Ectodermal cell (in vitro differentiated cells): ENCODE data around the gene RBM28.

ENCODE experiments used
- H3K27ac ChIP-seq: 2 replicates; pipeline ENCODE4 v1.7.0; 2013; ENCODE audit warnings: mild to moderate bottlenecking, low read depth, low read length; ENCODE audit not compliant: insufficient read depth, poor library complexity, severe bottlenecking
- H3K27me3 ChIP-seq: 2 replicates; pipeline ENCODE4 v1.7.0; 2013; ENCODE audit warnings: mild to moderate bottlenecking, low read length; ENCODE audit not compliant: insufficient read depth, control insufficient read depth, poor library complexity, severe bottlenecking
- H3K36me3 ChIP-seq: one replicate; pipeline ENCODE4 v1.7.0; 2013; ENCODE audit warnings: low read length; ENCODE audit not compliant: control insufficient read depth, insufficient read depth
- H3K4me1 ChIP-seq: one replicate; pipeline ENCODE4 v1.7.0; 2013; ENCODE audit warnings: low read length; ENCODE audit not compliant: control insufficient read depth, insufficient read depth
- H3K4me3 ChIP-seq: 2 replicates; pipeline ENCODE4 v1.7.0; 2013; ENCODE audit warnings: low read depth, low read length, control low read depth; ENCODE audit not compliant: insufficient read depth
- H3K9me3 ChIP-seq: 2 replicates; pipeline ENCODE4 v1.7.0; 2013; ENCODE audit warnings: mild to moderate bottlenecking, low read length, moderate library complexity; ENCODE audit not compliant: control insufficient read depth
- WGBS, 2 experiments: methylation state at CpG; one replicate each; pipeline ENCODE4 v1.1.7; 2013; ENCODE audit warnings: missing lambda C conversion rate in 2 of 2; 5-methylcytosine and 5-hydroxymethylcytosine counted together

Gene RBM28

GRCh38 chr7:128359336-128359735 lies 15.6 kb upstream of the RBM28 start:
- no peak overlapping the region for H3K27ac ChIP-seq
- WGBS, 2 experiments: 93 to 95% methylated on average over 12 of the region's 12 CpGs
- H3K4me1 ChIP-seq: peaks cover 12% of the 10 kb centered on the region
- no peak overlapping the region for H3K4me3 ChIP-seq
- H3K27me3 ChIP-seq: peaks cover 55% of the 10 kb centered on the region
- H3K36me3 ChIP-seq: no peaks in the 10 kb centered on the region
- H3K9me3 ChIP-seq: no peaks in the 10 kb centered on the region

GRCh38 chr7:128358233-128358632 lies 14.5 kb upstream of the RBM28 start:
- no peaks in the 10 kb centered on the region for H3K36me3 ChIP-seq
- no peaks in the 10 kb centered on the region for H3K9me3 ChIP-seq
- H3K4me3 ChIP-seq: no peak overlapping the region
- H3K27ac ChIP-seq: no peak overlapping the region
- peaks cover 12% of the 10 kb centered on the region for H3K4me1 ChIP-seq
- peaks cover 55% of the 10 kb centered on the region for H3K27me3 ChIP-seq
- 86 to 100% methylated on average over 1 of the region's 1 CpG for WGBS, 2 experiments

GRCh38 chr7:128357217-128357613 lies 13.5 kb upstream of the RBM28 start:
- Histone ChIP-seq H3K27me3 (peaks cover 55% of the 10 kb centered on the region), H3K4me1 (peaks cover 18% of the 10 kb centered on the region), H3K4me3 (no peak overlapping the region), H3K36me3 (no peaks in the 10 kb centered on the region), H3K27ac (no peak overlapping the region), H3K9me3 (no peaks in the 10 kb centered on the region)
- WGBS, 2 experiments: 73 to 77% methylated on average over 6 of the region's 6 CpGs

- no peak overlapping the region for H3K27ac ChIP-seq
- no peaks in the 10 kb centered on the region for H3K36me3 ChIP-seq
- WGBS, 2 experiments: 82% methylated on average over 2 of the region's 2 CpGs
- H3K4me3 ChIP-seq: no peak overlapping the region
- no peaks in the 10 kb centered on the region for H3K9me3 ChIP-seq
- peaks cover 55% of the 10 kb centered on the region for H3K27me3 ChIP-seq
- peaks cover 14% of the 10 kb centered on the region for H3K4me1 ChIP-seq
Observed at GRCh38 chr7:128356546-128357216, 13.0 kb upstream of the RBM28 start.

GRCh38 chr7:128353610-128354009 lies 9.9 kb upstream of the RBM28 start:
- WGBS, 2 experiments: 88 to 95% methylated on average over 1 of the region's 1 CpG
- Histone ChIP-seq H3K27me3 (peaks cover 58% of the 10 kb centered on the region), H3K4me3 (no peak overlapping the region), H3K4me1 (peaks cover 6% of the 10 kb centered on the region), H3K9me3 (no peaks in the 10 kb centered on the region), H3K36me3 (no peaks in the 10 kb centered on the region), H3K27ac (no peak overlapping the region)

GRCh38 chr7:128353189-128353588 lies 9.5 kb upstream of the RBM28 start:
- Histone ChIP-seq H3K4me1 (peaks cover 6% of the 10 kb centered on the region), H3K27ac (no peak overlapping the region), H3K4me3 (no peak overlapping the region), H3K27me3 (peaks cover 62% of the 10 kb centered on the region), H3K9me3 (no peaks in the 10 kb centered on the region), H3K36me3 (no peaks in the 10 kb centered on the region)
- 88% methylated on average over 3 of the region's 3 CpGs for WGBS, 2 experiments

GRCh38 chr7:128352636-128353035 lies 8.9 kb upstream of the RBM28 start:
- Histone ChIP-seq H3K36me3 (no peaks in the 10 kb centered on the region), H3K4me3 (no peak overlapping the region), H3K27ac (no peak overlapping the region), H3K4me1 (peaks cover 6% of the 10 kb centered on the region), H3K9me3 (no peaks in the 10 kb centered on the region), H3K27me3 (peaks cover 66% of the 10 kb centered on the region)
- WGBS, 2 experiments: 47 to 49% methylated on average over 8 of the region's 8 CpGs

- WGBS, 2 experiments: 14 to 15% methylated on average over 34 of the region's 34 CpGs
- no peak overlapping the region for H3K27ac ChIP-seq
- peaks cover 66% of the 10 kb centered on the region for H3K27me3 ChIP-seq
Observed at GRCh38 chr7:128352153-128352537, 8.4 kb upstream of the RBM28 start.

GRCh38 chr7:128351296-128352152 lies 7.8 kb upstream of the RBM28 start:
- Histone ChIP-seq H3K27ac (no peak overlapping the region), H3K36me3 (no peaks in the 10 kb centered on the region), H3K4me1 (peaks cover 6% of the 10 kb centered on the region), H3K27me3 (peaks cover 66% of the 10 kb centered on the region), H3K9me3 (no peaks in the 10 kb centered on the region), H3K4me3 (no peak overlapping the region)
- 48 to 50% methylated on average over 97 of the region's 97 CpGs for WGBS, 2 experiments

More at GRCh38 chr7:128352153-128352537, 8.4 kb upstream of the RBM28 start:
- H3K4me3 ChIP-seq: no peak overlapping the region
- H3K9me3 ChIP-seq: no peaks in the 10 kb centered on the region
- no peaks in the 10 kb centered on the region for H3K36me3 ChIP-seq
- peaks cover 6% of the 10 kb centered on the region for H3K4me1 ChIP-seq

GRCh38 chr7:128350708-128351295 lies 7.1 kb upstream of the RBM28 start:
- H3K4me3 ChIP-seq: no peak overlapping the region
- H3K9me3 ChIP-seq: no peaks in the 10 kb centered on the region
- peaks cover 66% of the 10 kb centered on the region for H3K27me3 ChIP-seq
- WGBS, 2 experiments: 88 to 89% methylated on average over 35 of the region's 35 CpGs
- no peak overlapping the region for H3K27ac ChIP-seq
- no peaks in the 10 kb centered on the region for H3K36me3 ChIP-seq
- peaks cover 6% of the 10 kb centered on the region for H3K4me1 ChIP-seq
